GM18868 (cell line): ENCODE results near the gene GABARAPL2.
"Not testable (repeated sequence)": the region's sequence is repeated elsewhere in the genome, so short reads cannot be mapped to it uniquely, and the experiment has no call there.

Source experiments
- ATAC-seq: cut with Tn5 transposase; IDR thresholded peaks from one replicate; pipeline ENCODE4 v1.9.1; 2021; ENCODE audit warnings: mild to moderate bottlenecking, moderate library complexity; ENCODE audit not compliant: unreplicated experiment

GABARAPL2 gene

GRCh38 chr16:75566040-75566757, at the start of gene GABARAPL2:
Gene GABARAPL2, plus strand, starts transcription at chr16:75566379. Its CDS starts 108 bp downstream, at chr16:75566487.
- ATAC-seq: peak; percentile 59

GRCh38 chr16:75519175-75519574, 47.0 kb upstream of the GABARAPL2 start:
- no peak for ATAC-seq

- no peak for ATAC-seq
These were observed 40.0 kb upstream of the GABARAPL2 start for GRCh38 chr16:75526032-75526790.

- ATAC-seq: no peak
These were observed 38.3 kb upstream of the GABARAPL2 start for GRCh38 chr16:75527825-75528299.

- ATAC-seq: no peak
These were observed 36.9 kb upstream of the GABARAPL2 start for GRCh38 chr16:75529056-75529905.

GRCh38 chr16:75529959-75530358, 36.2 kb upstream of the GABARAPL2 start:
- no peak for ATAC-seq

GRCh38 chr16:75532142-75532765, 33.9 kb upstream of the GABARAPL2 start:
- no peak for ATAC-seq

GRCh38 chr16:75532791-75533190, 33.4 kb upstream of the GABARAPL2 start:
- no peak for ATAC-seq

- ATAC-seq: no peak
These were observed 31.5 kb upstream of the GABARAPL2 start for GRCh38 chr16:75534560-75535205.

GRCh38 chr16:75535211-75535843, 30.9 kb upstream of the GABARAPL2 start:
- no peak for ATAC-seq

GRCh38 chr16:75535901-75536300, 30.3 kb upstream of the GABARAPL2 start, which contains the start of gene CHST5:
Gene CHST5, minus strand, starts transcription at chr16:75536108. Its CDS starts 5,724 bp downstream, at chr16:75530384.
- no peak for ATAC-seq

GRCh38 chr16:75537776-75538175, 28.4 kb upstream of the GABARAPL2 start:
- ATAC-seq: no peak

- not testable (repeated sequence) for ATAC-seq
These were observed 27.2 kb upstream of the GABARAPL2 start for GRCh38 chr16:75538882-75539565.

- no peak for ATAC-seq
These were observed 24.9 kb upstream of the GABARAPL2 start for GRCh38 chr16:75541236-75541635.

GRCh38 chr16:75542462-75542861, 23.7 kb upstream of the GABARAPL2 start:
- ATAC-seq: not testable (repeated sequence)

GRCh38 chr16:75545879-75546278, 20.3 kb upstream of the GABARAPL2 start:
- not testable (repeated sequence) for ATAC-seq

- ATAC-seq: no peak
These were observed 19.9 kb upstream of the GABARAPL2 start for GRCh38 chr16:75546293-75546692.

- not testable (repeated sequence) for ATAC-seq
These were observed 17.7 kb upstream of the GABARAPL2 start for GRCh38 chr16:75548456-75548855.

GRCh38 chr16:75550211-75550662, 15.9 kb upstream of the GABARAPL2 start:
- ATAC-seq: peak; percentile 89
